Heart right ventricle (tissue), 16 donors: ENCODE data around the gene PSMC3. TPM values are rescaled to one million over a fixed set of nuclear protein-coding genes. Genes with fewer than 3 reads are reported as not detected.

Experiments
- ATAC-seq, 8 donors: fragments of 200-7000 bp; cut with Tn5 transposase; one replicate each; pipeline ENCODE4 v1.9.1; 2020; ENCODE audit warnings: mild to moderate bottlenecking in 8 of 8, moderate library complexity in 8 of 8, moderate number of reproducible peaks in 1 of 8
- DNase-seq, 2 donors: peaks; one replicate each; pipeline ENCODE4 v3.0.0-alpha.2; 2020
- H3K27ac ChIP-seq, 10 donors: fragments of 200-600 bp; sonication (generic) in 2 of 10; one replicate each; pipeline versions ENCODE4 v1.5.0 to v1.8.0; 2020 to 2022; ENCODE audit warnings: mild to moderate bottlenecking in 3 of 10
- H3K27me3 ChIP-seq, 7 donors: fragments of 200-600 bp; one replicate each; pipeline ENCODE4 v1.8.0; 2021 to 2022; ENCODE audit warnings: mild to moderate bottlenecking in 2 of 7
- H3K36me3 ChIP-seq, 9 donors: fragments of 200-600 bp; sonication (generic) in 1 of 9; one replicate each; pipeline versions ENCODE4 v1.5.0 to v1.8.0; 2020 to 2022; ENCODE audit warnings: mild to moderate bottlenecking in 2 of 9
- H3K4me1 ChIP-seq, 9 donors: fragments of 200-600 bp; sonication (generic) in 1 of 9; one replicate each; pipeline versions ENCODE4 v1.5.0 to v1.8.0; 2020 to 2022; ENCODE audit warnings: mild to moderate bottlenecking in 4 of 9
- H3K4me3 ChIP-seq, 10 donors: fragments of 200-600 bp; sonication (generic) in 2 of 10; one replicate each; pipeline versions ENCODE4 v1.5.0 to v1.8.0; 2020 to 2022; ENCODE audit warnings: mild to moderate bottlenecking in 7 of 10, moderate library complexity in 2 of 10
- H3K9me3 ChIP-seq, 11 donors: fragments of 200-600 bp in 10 of 11; sonication (generic) in 2 of 11; one replicate each; pipeline versions ENCODE4 v1.5.0 to v1.8.0; 2013 to 2022; ENCODE audit warnings: mild to moderate bottlenecking in 2 of 11, control low read depth in 1 of 11, moderate library complexity in 1 of 11
- WGBS, 2 donors: extraction: QIAGEN DNeasy Blood & Tissue Kit; methylation state at CpG; one replicate each; pipeline ENCODE4 v1.1.7; 2013; ENCODE audit warnings: inconsistent platforms in 1 of 2; 5-methylcytosine and 5-hydroxymethylcytosine counted together
- intact Hi-C, 10 donors: fragments of 100-400 bp; cut with DNase I; formaldehyde crosslinking; loops; one replicate each; pipeline versions ENCODE4 v1.11.1 to v1.14.2; 2022
- microRNA-seq, 2 donors: library from miRNA; unstranded; fragments of <30 nt; microRNA quantifications; one replicate each; pipeline ENCODE4 v1.2.0, GENCODE V29; 2021
- polyA plus RNA-seq, 2 donors: library from polyadenylated mRNA; stranded (reverse); fragments of 200-250 nt; gene quantifications; one replicate each; pipeline ENCODE4 v1.2.3, GENCODE V29; 2013
- total RNA-seq, 10 donors: library from RNA; stranded (reverse); fragmentation: NEBNext Ultra II Directional in 3 of 10; extraction: Animal tissue kit (Norgen Biotek cat#: 25700) in 3 of 10; gene quantifications; one replicate each; pipeline versions ENCODE4 v1.2.1 to v1.2.4, GENCODE V29; 2021 to 2023
- TF ChIP-seq, protein P1 (sequence below), 9 donors: fragments of 200-600 bp; sonication (generic) in 2 of 9; IDR thresholded peaks; one replicate each; pipeline versions ENCODE4 v1.5.0 to v1.8.0; 2021 to 2022; ENCODE audit warnings: antibody characterized with exemption in 9 of 9, mild to moderate bottlenecking in 5 of 9, moderate library complexity in 1 of 9
- donor health status: Arrhythmogenic right ventricular cardiomyopathy.
- donor health status: ischemic (EF 13 %, LVEDD 7.1; RV severe dilation, severe dysfunction).
- donor health status: healthy with polysubstance abuse.
- donor health status: DM: no; HTN: yes; CAD: no.
- donor health status: DM: no; HTN: no; CAD: no.
- donor health status: ischemic (EF 25% LVEDD 6.9; RV normal size, moderate dysfunction).
- donor health status: ischemic (EF 25% LVEDD 5.7; RV mildly dilated, moderate dysfunction).
- donor health status: healthy.
- donor health status: DM: yes; HTN: yes; CAD: no.
- donor health status: Ischemic cardiomyopathy.
- donor health status: ischemic (EF 35%, LVEDD 5.7; RV mildly dilated, moderate dysfunction).
- donor health status: nonischemic (EF 11% LVEDD 7.7; RV severe dilation, severe dysfunction).
- donor health status: DM: yes; HTN: yes; CAD: no.
- donor health status: PGD.
- donor health status: ischemic (EF 29% LVEDD 5.4; RV normal size, mild dysfunction).
- donor health status: nonischemic (EF 23%, LVEDD 6.1; RV moderate dilation, normal function).

The PSMC3 gene
- total and polyA plus RNA-seq, 12 donors: 129 to 272 (median 148) TPM

DNA sequence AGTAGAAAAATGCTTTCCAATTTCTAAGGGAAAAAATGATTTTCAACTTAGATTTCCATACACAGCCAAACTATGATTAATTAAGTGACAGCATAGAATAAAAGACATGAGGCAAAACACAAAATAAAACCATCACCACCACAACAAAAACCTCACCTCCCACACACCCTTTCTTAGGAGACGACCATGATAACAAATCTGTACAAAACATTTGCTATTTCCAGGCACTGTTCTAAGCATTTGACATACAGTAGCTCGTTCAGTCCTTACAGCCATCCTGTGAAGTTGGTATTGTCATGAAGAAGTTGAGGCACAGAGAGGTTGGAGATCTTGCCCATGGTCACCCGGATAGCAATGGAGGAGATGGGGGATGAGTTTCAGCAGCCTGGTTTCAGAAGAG lies 56.6 kb downstream of the PSMC3 start:
- TF ChIP-seq, protein P1, sequence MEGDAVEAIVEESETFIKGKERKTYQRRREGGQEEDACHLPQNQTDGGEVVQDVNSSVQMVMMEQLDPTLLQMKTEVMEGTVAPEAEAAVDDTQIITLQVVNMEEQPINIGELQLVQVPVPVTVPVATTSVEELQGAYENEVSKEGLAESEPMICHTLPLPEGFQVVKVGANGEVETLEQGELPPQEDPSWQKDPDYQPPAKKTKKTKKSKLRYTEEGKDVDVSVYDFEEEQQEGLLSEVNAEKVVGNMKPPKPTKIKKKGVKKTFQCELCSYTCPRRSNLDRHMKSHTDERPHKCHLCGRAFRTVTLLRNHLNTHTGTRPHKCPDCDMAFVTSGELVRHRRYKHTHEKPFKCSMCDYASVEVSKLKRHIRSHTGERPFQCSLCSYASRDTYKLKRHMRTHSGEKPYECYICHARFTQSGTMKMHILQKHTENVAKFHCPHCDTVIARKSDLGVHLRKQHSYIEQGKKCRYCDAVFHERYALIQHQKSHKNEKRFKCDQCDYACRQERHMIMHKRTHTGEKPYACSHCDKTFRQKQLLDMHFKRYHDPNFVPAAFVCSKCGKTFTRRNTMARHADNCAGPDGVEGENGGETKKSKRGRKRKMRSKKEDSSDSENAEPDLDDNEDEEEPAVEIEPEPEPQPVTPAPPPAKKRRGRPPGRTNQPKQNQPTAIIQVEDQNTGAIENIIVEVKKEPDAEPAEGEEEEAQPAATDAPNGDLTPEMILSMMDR (IDR thresholded peaks at IDR 0.05): no peak
- Histone ChIP-seq H3K9me3 (no peaks in the 10 kb centered on the region), H3K27ac (no peak overlapping the region), H3K4me3 (no peak overlapping the region), H3K27me3 (no peaks in the 10 kb centered on the region), H3K4me1 (peaks cover 0 to 64% (median 0%) of the 10 kb centered on the region in 9 donors), H3K36me3 (peaks cover 0 to 89% (median 0%) of the 10 kb centered on the region in 9 donors)
- no peak for ATAC-seq
- intact Hi-C loops: loop anchor here in 6 of 10 donors (5.0 to 10.0 kb wide), 7 partner anchors 38 to 485 kb away; partner anchors contain the start of gene SLC39A13 (in 3 of the 6)
- 51 to 52% methylated on average over 3 of the region's 3 CpGs for WGBS, 2 donors
- DNase-seq: no peak

Small RNA genes within 50 kb of the gene (microRNA-seq; reads per million reads assigned to microRNA genes)
- gene MIR4487: 0 reads per million in 2 donors

Other genes with a start within 250 kb of the PSMC3 start
- 10 to 100 TPM; 55.7 to 69.7 (median 62.9) TPM for gene ARFGAP2, start 249.6 kb downstream of the PSMC3 start, total RNA-seq
- gene ARFGAP2, start 249.6 kb downstream of the PSMC3 start, polyA plus RNA-seq: 10 to 100 TPM; 47.8 to 70.2 TPM
- 100 to 1,000 TPM; 146 to 335 (median 257) TPM for gene PACSIN3, start 240.0 kb downstream of the PSMC3 start, total RNA-seq
- gene PACSIN3, start 240.0 kb downstream of the PSMC3 start, polyA plus RNA-seq: 100 to 1,000 TPM; 163 to 209 TPM
- gene DDB2, start 211.5 kb downstream of the PSMC3 start, total RNA-seq: 10 to 100 TPM in 4 of 10 donors, 1 to 10 TPM in 6; 6.4 to 22.5 (median 8.3) TPM
- 10 to 100 TPM in 1 of 2 donors, 1 to 10 TPM in 1; 8.1 to 30.6 TPM for gene DDB2, start 211.5 kb downstream of the PSMC3 start, polyA plus RNA-seq
- 10 to 100 TPM; 17.2 to 38.8 (median 21.8) TPM for gene ACP2, start 177.6 kb downstream of the PSMC3 start, total RNA-seq
- 10 to 100 TPM; 28.9 to 42.6 TPM for gene ACP2, start 177.6 kb downstream of the PSMC3 start, polyA plus RNA-seq
- 10 to 100 TPM in 4 of 10 donors, 1 to 10 TPM in 6; 6.6 to 26.5 (median 9.7) TPM for gene NR1H3, start 168.4 kb downstream of the PSMC3 start, total RNA-seq
- 10 to 100 TPM; 15.5 to 49.2 TPM for gene NR1H3, start 168.4 kb downstream of the PSMC3 start, polyA plus RNA-seq
- 10 to 100 TPM; 23.8 to 54.8 (median 35.7) TPM for gene MADD, start 156.3 kb downstream of the PSMC3 start, total RNA-seq
- gene MADD, start 156.3 kb downstream of the PSMC3 start, polyA plus RNA-seq: 10 to 100 TPM; 24.4 to 35.1 TPM
- gene MYBPC3, start 73.7 kb downstream of the PSMC3 start, total RNA-seq: 1,000 to 10,000 TPM; 1,404 to 3,138 (median 2,490) TPM
- 1,000 to 10,000 TPM in 1 of 2 donors, 100 to 1,000 TPM in 1; 484 to 2,250 TPM for gene MYBPC3, start 73.7 kb downstream of the PSMC3 start, polyA plus RNA-seq
- 10 to 100 TPM in 3 of 10 donors, 1 to 10 TPM in 7; 3.4 to 38.9 (median 6.7) TPM for gene SPI1, start 47.9 kb downstream of the PSMC3 start, total RNA-seq
- gene SPI1, start 47.9 kb downstream of the PSMC3 start, polyA plus RNA-seq: 10 to 100 TPM in 1 of 2 donors, 1 to 10 TPM in 1; 6.7 to 10.2 TPM
- gene SLC39A13, start 17.8 kb downstream of the PSMC3 start, total RNA-seq: 10 to 100 TPM; 31.1 to 54.5 (median 40.8) TPM
- 10 to 100 TPM; 62.3 to 86.4 TPM for gene SLC39A13, start 17.8 kb downstream of the PSMC3 start, polyA plus RNA-seq
- 10 to 100 TPM in 1 of 10 donors, 1 to 10 TPM in 9; 2.9 to 10.2 (median 4.0) TPM for gene RAPSN, start 22.7 kb upstream of the PSMC3 start, total RNA-seq
- gene RAPSN, start 22.7 kb upstream of the PSMC3 start, polyA plus RNA-seq: 1 to 10 TPM in 1 of 2 donors, under 1 TPM in 1; 0.33 to 6.2 TPM
- 10 to 100 TPM; 68.3 to 97.0 (median 87.7) TPM for gene CELF1, start 126.7 kb upstream of the PSMC3 start, total RNA-seq
- gene CELF1, start 126.7 kb upstream of the PSMC3 start, polyA plus RNA-seq: 10 to 100 TPM; 24.4 to 35.8 TPM
- 10 to 100 TPM; 16.9 to 24.6 (median 21.3) TPM for gene PTPMT1, start 139.2 kb upstream of the PSMC3 start, total RNA-seq
- 10 to 100 TPM; 36.4 to 66.9 TPM for gene PTPMT1, start 139.2 kb upstream of the PSMC3 start, polyA plus RNA-seq
- 10 to 100 TPM; 13.6 to 21.0 (median 16.2) TPM for gene KBTBD4, start 152.5 kb upstream of the PSMC3 start, total RNA-seq
- gene KBTBD4, start 152.5 kb upstream of the PSMC3 start, polyA plus RNA-seq: 1 to 10 TPM; 3.1 to 9.2 TPM
- gene NDUFS3, start 152.6 kb upstream of the PSMC3 start, total RNA-seq: 100 to 1,000 TPM; 171 to 359 (median 287) TPM
- 100 to 1,000 TPM; 291 to 570 TPM for gene NDUFS3, start 152.6 kb upstream of the PSMC3 start, polyA plus RNA-seq
- gene FAM180B, start 160.2 kb upstream of the PSMC3 start, total RNA-seq: 1 to 10 TPM in 1 of 10 donors, under 1 TPM in 4, not detected in 5; 0.19 to 1.0 (median 0.24) TPM
- under 1 TPM in 1 of 2 donors, not detected in 1; 0.07 TPM for gene FAM180B, start 160.2 kb upstream of the PSMC3 start, polyA plus RNA-seq
- under 1 TPM in 9 of 10 donors, not detected in 1; 0.15 to 0.85 (median 0.37) TPM for gene C1QTNF4, start 168.0 kb upstream of the PSMC3 start, total RNA-seq
- 1 to 10 TPM; 1.2 to 1.4 TPM for gene C1QTNF4, start 168.0 kb upstream of the PSMC3 start, polyA plus RNA-seq
- 100 to 1,000 TPM in 7 of 10 donors, 10 to 100 TPM in 3; 90.7 to 137 (median 104) TPM for gene MTCH2, start 216.1 kb upstream of the PSMC3 start, total RNA-seq
- 100 to 1,000 TPM in 1 of 2 donors, 10 to 100 TPM in 1; 23.8 to 114 TPM for gene MTCH2, start 216.1 kb upstream of the PSMC3 start, polyA plus RNA-seq